ENCODE data around the gene EPN1. TPM values are rescaled to one million over a fixed set of nuclear protein-coding genes. Genes with fewer than 3 reads are reported as not detected.

Gene EPN1
- total and polyA plus RNA-seq, 8 donors, result 67.7 to 120 (median 95.1) TPM

- TF ChIP-seq CTCF (IDR thresholded peaks at IDR 0.05), result no peak
- no peak for ATAC-seq
- intact Hi-C loops (cut with DNase I), result no loop called here
- peak in 1 of 4 donors; percentile 85 for DNase-seq
- Histone ChIP-seq H3K9me3 (no peaks in the 10 kb centered on the region), H3K4me3 (peak overlapping the region in 1 of 2 donors; percentile 97), H3K4me1 (peaks cover 28 to 53% of the 10 kb centered on the region in 2 donors), H3K27me3 (no peaks in the 10 kb centered on the region), H3K27ac (no peak overlapping the region), H3K36me3 (peaks cover 0 to 10% of the 10 kb centered on the region in 2 donors)
Observed at GRCh38 chr19:55652311-55653128, 22.5 kb upstream of the EPN1 start.

- DNase-seq (peak; percentile 98 to 100 (median 99)), ATAC-seq (peak; percentile 76)
- TF ChIP-seq CTCF (IDR thresholded peaks at IDR 0.05), result peak; percentile 99
- intact Hi-C loops (cut with DNase I), result no loop called here
- H3K27me3 ChIP-seq, result no peaks in the 10 kb centered on the region
- H3K36me3 ChIP-seq, result peaks cover 0 to 11% of the 10 kb centered on the region in 2 donors
- H3K4me3 ChIP-seq, result peak overlapping the region; percentile 97 to 100
- H3K9me3 ChIP-seq, result no peaks in the 10 kb centered on the region
- H3K27ac ChIP-seq, result peak overlapping the region; percentile 99 to 100
- peaks cover 35 to 53% of the 10 kb centered on the region in 2 donors for H3K4me1 ChIP-seq
Observed at GRCh38 chr19:55653651-55654322, 21.2 kb upstream of the EPN1 start.

- Histone ChIP-seq H3K27ac (peak overlapping the region; percentile 99 to 100), H3K27me3 (no peaks in the 10 kb centered on the region), H3K4me1 (peaks cover 38 to 53% of the 10 kb centered on the region in 2 donors), H3K4me3 (peak overlapping the region; percentile 97 to 100), H3K36me3 (peaks cover 0 to 17% of the 10 kb centered on the region in 2 donors), H3K9me3 (no peaks in the 10 kb centered on the region)
- TF ChIP-seq CTCF (IDR thresholded peaks at IDR 0.05), result no peak
- intact Hi-C loops (cut with DNase I), result no loop called here
- ATAC-seq (peak; percentile 86), DNase-seq (peak; percentile 97 to 99 (median 98))
Observed at GRCh38 chr19:55654323-55654867, 20.6 kb upstream of the EPN1 start.

- H3K9me3 ChIP-seq, result no peaks in the 10 kb centered on the region
- no peaks in the 10 kb centered on the region for H3K27me3 ChIP-seq
- peak within 1 kb of the TSS; percentile 99 to 100 for H3K27ac ChIP-seq
- H3K36me3 ChIP-seq, result peaks cover 0 to 23% of the 10 kb centered on the region in 2 donors
- intact Hi-C loops (cut with DNase I), result no loop called here
- TF ChIP-seq CTCF (IDR thresholded peaks at IDR 0.05), result no peak
- DNase-seq (peak; percentile 72 to 99 (median 97)), ATAC-seq (peak; percentile 75)
- peaks cover 38 to 55% of the 10 kb centered on the region in 2 donors for H3K4me1 ChIP-seq
- H3K4me3 ChIP-seq, result peak within 1 kb of the TSS; percentile 97 to 100
Observed at GRCh38 chr19:55654868-55655647, 20.0 kb upstream of the EPN1 start, which contains the start of gene U2AF2. TSS of gene U2AF2 (plus strand) at chr19:55655035. CDS start at chr19:55655105, 70 bp downstream.

All from left lung (tissue), 10 donors.